GM19023 (cell line): ENCODE measurements around the gene EPHB6.

Experiments used
- ATAC-seq: cut with Tn5 transposase; IDR thresholded peaks from one replicate; pipeline ENCODE4 v1.9.1; 2021; ENCODE audit warnings: mild to moderate bottlenecking, moderate library complexity; ENCODE audit not compliant: unreplicated experiment

The EPHB6 gene

DNA sequence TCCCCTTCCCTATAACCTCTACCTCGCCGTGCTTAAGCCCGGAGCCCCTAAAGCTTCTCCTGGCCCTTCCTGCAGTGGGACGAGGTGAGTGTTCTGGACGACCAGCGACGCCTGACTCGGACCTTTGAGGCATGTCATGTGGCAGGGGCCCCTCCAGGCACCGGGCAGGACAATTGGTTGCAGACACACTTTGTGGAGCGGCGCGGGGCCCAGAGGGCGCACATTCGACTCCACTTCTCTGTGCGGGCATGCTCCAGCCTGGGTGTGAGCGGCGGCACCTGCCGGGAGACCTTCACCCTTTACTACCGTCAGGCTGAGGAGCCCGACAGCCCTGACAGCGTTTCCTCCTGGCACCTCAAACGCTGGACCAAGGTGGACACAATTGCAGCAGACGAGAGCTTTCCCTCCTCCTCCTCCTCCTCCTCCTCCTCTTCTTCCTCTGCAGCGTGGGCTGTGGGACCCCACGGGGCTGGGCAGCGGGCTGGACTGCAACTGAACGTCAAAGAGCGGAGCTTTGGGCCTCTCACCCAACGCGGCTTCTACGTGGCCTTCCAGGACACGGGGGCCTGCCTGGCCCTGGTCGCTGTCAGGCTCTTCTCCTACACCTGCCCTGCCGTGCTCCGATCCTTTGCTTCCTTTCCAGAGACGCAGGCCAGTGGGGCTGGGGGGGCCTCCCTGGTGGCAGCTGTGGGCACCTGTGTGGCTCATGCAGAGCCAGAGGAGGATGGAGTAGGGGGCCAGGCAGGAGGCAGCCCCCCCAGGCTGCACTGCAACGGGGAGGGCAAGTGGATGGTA is 9.2 kb downstream of the EPHB6 start:
- no peak for ATAC-seq

DNA sequence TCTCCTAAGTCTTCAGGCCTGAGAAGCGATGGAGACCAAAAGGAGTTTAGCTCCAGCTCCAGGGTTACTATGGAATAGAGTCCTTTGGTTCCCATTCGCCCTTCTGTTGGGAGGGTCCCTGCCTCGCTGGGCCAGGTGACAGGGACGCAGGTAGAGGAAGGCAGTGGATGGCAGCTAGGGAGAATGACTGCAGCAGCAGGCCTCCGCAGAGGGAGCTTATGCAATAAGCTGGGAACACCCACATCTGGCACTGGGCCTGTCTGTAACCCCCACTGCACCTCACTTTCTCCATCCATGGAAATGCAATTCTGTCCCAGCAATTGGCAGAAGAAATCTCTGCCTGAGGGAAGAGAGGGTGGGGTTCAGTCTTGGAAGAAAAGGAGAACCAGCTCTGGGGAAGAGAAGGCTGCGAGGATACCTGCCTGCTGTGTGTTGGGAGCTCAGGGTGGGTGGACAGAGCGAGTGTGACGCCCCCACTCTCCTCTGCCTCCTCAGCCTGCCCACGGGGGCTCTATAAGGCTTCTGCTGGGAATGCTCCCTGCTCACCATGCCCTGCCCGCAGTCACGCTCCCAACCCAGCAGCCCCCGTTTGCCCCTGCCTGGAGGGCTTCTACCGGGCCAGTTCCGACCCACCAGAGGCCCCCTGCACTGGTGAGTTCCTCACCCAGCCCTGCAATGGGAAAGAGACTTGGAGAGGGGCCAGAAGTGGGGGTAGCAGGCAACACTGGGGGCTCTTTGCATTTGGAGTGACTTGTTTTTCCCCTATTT is 10.3 kb downstream of the EPHB6 start:
- no peak for ATAC-seq

DNA sequence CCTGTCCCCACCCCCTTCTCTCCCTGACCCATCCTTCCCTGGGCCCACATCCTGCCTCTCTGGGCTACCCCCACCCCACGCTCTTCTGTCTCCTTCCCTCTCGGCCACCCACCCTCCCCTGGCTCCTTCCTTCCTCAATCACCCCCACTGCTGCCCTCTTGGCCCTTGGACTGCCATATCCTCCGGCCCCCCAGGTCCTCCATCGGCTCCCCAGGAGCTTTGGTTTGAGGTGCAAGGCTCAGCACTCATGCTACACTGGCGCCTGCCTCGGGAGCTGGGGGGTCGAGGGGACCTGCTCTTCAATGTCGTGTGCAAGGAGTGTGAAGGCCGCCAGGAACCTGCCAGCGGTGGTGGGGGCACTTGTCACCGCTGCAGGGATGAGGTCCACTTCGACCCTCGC is 10.9 kb downstream of the EPHB6 start:
- ATAC-seq = no peak

DNA sequence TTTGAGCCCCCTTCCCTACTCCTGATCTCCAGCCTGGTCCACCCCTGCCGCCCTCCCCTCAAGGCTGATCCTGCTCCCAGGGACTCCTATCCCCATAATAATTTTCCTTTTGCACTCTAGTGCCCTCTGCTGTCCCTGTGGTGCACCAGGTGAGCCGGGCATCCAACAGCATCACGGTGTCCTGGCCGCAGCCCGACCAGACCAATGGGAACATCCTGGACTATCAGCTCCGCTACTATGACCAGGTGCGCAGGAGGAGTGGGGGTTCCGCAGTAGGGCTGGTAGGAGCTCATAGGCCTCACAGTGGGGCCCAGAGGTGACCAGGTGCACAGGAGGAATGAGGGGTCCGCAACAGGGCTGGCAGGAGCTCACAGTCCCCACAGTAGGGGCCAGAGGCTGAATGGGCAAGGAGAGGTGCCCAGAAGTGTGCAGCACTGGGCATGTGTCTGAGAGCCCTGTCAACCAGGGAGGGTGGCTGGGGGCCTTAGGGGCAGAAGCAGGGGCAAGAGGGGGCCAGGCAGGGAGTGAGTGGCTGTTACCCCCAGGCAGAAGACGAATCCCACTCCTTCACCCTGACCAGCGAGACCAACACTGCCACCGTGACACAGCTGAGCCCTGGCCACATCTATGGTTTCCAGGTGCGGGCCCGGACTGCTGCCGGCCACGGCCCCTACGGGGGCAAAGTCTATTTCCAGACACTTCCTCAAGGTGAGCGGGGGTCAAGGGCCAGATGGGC is 11.7 kb downstream of the EPHB6 start:
- no peak for ATAC-seq

DNA sequence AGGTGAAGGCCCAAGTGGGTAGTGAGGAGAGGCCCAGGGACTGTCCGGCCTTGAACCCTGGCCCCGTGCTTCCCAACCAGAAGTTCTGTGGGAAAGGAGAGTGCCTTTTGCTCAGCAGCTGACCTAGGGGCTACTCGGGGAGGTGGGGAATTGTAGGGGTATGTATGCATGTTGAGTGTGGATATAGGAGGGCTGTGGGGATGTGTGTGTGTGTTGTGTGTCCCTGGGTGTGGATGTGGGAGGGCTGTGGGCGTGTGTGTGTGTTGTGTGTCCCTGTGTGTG is 12.2 kb downstream of the EPHB6 start:
- ATAC-seq = no peak

DNA sequence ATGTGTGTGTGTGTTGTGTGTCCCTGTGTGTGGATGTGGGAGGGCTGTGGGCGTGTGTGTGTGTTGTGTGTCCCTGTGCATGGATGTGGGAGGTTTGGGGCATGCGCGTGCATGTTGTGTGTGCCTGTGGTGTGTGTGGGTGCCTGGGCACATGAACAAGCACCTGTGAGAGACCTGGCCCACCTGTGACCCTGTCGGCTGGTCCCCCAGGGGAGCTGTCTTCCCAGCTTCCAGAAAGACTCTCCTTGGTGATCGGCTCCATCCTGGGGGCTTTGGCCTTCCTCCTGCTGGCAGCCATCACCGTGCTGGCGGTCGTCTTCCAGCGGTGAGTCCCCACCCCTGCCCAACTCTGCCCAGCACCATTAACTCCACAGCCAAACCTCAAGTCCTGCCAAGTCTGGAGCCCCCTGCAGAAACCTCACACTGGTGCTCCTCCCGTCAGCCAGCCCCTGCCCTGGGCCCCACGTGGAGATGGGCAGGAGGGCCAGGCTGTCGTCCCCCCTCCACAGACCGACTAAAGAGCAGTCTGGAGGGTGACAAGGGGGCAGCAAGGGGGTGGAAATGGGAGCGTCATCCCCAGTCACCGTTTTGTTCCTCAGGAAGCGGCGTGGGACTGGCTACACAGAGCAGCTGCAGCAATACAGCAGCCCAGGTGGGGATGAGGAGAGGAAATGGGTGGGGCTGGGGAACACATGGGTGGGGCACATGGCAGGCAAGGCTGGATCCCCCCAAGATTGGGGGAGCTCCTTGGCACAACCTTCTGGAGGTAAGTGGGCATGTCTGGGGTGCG is 12.7 kb downstream of the EPHB6 start:
- no peak for ATAC-seq

DNA sequence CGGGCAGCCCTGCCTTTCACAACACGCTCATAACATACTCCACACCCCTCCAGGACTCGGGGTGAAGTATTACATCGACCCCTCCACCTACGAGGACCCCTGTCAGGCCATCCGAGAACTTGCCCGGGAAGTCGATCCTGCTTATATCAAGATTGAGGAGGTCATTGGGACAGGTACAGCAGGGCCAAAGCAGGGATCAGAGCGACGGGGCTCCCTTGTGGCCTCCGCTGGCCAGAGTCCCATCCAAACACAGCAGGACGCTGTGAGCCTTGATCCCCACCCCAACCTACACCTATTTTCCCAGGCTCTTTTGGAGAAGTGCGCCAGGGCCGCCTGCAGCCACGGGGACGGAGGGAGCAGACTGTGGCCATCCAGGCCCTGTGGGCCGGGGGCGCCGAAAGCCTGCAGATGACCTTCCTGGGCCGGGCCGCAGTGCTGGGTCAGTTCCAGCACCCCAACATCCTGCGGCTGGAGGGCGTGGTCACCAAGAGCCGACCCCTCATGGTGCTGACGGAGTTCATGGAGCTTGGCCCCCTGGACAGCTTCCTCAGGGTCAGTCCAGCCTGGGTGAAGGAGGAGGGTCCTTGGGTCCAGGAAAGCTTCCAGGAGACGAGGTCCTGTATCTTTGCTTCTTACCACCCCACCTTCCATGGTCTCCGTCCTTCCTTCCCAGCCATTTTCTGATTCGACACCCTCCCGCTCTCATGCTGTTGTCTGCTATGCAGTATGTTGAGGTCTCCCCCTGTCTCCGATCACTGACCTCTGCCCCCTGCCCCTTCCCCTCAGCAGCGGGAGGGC is 13.5 kb downstream of the EPHB6 start:
- no peak for ATAC-seq

DNA sequence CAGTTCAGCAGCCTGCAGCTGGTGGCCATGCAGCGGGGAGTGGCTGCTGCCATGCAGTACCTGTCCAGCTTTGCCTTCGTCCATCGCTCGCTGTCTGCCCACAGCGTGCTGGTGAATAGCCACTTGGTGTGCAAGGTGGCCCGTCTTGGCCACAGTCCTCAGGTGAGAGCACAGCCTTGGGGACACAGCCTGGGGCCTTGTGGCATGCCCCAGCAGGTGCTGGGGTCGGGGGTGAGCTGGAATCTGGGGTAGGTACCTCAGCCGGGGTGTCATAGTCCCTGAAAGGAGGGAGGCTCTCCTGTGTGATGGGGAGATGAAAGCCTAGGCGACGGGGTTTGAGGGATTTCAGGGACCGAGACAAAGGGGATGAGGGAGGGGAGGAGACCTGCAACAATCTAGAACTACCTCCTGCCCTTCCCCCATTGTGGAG is 14.1 kb downstream of the EPHB6 start:
- ATAC-seq = no peak

DNA sequence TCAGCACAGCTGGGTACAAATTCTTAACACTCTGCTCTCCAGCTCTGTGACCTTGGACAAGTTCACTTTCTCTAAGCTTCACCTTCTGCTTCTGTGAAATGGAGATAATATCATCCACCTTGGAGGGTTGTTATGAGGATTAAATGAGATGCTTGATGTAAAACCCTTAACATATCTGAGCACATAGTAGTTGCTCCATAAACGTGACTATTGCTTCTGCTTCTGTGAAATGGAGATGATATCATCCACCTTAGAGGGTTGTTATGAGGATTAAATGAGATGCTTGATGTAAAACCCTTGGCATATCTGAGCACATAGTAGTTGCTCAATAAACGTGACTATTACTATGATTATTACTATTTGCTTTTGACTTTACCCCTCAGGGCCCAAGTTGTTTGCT is 14.6 kb downstream of the EPHB6 start:
- no peak for ATAC-seq

DNA sequence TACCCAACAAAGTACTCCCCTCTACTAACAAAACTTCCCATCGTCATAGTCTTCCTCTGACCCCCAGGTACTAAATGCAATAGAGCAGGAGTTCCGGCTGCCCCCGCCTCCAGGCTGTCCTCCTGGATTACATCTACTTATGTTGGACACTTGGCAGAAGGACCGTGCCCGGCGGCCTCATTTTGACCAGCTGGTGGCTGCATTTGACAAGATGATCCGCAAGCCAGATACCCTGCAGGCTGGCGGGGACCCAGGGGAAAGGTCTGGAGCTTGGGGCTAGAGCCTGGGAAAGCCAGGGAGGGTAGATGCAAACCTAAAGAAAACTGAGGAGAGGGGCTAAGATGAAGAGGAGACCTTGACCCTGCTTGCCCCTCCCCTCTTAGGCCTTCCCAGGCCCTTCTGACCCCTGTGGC is 15.3 kb downstream of the EPHB6 start:
- no peak for ATAC-seq

DNA sequence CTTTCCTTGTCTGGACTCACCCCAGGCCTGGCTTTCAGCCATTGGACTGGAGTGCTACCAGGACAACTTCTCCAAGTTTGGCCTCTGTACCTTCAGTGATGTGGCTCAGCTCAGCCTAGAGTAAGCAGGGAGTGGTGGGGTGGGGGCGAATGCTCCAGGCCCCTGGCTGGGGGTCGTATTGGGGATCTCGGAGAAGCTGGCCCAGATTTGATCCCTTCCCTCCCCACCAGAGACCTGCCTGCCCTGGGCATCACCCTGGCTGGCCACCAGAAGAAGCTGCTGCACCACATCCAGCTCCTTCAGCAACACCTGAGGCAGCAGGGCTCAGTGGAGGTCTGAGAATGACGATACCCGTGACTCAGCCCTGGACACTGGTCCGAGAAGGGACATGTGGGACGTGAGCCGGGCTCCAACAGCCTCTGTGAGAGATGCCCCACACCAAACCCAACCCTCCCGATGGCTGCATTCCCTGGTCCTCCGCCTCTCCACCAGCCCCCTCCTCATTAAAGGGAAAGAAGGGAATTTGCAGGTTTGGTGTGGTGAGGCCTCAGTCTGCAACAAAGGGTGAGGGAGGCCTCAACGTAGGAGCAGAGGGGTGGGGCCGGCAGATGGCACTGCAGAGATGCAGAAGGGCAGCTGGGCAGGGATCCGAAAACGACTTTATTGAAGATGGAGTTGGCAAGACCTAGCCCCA is 15.8 kb downstream of the EPHB6 start:
- ATAC-seq = no peak

DNA sequence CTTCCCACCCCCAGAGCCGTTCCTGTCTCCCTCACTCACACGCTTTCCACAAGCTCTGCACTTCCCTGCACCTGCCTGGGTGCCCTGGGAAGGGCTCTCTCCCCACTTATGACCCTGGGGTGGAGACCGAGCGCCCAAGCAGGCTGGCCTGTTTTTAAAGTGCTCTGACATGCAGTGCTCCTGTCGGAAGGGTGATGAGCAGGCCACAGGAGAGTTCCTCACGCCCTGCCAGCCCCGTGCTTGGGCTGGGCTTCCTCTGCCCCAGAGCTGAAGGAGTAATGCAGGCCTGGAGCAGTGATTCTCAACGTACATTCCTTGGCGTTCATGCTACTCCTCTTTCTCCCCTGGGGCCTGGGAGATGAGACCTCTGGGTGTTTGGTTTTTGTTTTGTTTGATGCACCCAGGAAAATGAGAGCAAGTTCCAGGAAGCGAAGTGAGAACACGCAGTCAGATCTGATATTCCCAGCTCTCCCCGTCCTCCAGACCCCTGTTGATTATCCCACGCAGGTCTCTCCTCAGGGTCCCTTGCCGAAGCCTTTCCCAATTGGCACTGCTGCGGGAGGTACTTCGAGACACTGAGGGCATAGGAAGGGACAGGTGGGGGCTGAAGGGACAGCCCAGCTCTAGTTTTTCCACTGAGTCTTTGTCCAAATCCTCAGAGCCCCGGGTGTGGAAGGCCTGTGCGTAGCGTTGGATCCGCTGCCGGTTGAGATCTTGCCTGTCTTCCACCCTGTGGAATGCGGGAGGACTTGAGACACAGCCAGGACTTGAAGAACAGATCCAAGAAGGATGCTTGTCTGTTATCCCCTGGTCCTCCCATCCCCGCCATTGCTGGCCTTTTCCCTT is 16.6 kb downstream of the EPHB6 start:
- no peak for ATAC-seq

DNA sequence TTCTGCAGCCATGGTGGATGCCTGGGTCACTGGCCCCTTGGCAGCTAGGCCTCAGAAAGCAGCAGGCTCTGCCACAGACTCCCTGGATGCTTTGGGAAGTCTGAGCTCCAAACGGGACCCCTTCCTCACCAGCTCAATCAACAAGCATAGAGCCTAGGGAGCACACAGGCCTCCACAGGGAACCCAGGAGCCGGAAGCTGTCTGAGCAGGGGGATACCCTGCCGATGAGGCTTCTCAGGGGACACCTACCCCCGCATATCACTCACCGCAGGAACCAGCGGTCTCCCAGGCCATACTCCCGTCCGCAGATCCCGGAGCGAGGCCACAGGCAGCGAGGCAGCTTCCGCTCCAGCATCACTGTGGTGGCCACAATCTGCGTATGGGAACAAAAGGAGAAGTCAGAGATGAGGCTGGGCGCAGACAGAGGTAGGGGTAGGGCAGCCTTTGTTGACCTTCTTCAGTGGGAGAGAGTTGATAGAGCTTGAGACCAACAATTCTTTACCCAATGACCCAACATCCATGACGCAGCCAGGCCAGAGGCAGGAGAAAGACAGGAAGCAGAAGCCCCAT is 17.3 kb downstream of the EPHB6 start:
- ATAC-seq = no peak

DNA sequence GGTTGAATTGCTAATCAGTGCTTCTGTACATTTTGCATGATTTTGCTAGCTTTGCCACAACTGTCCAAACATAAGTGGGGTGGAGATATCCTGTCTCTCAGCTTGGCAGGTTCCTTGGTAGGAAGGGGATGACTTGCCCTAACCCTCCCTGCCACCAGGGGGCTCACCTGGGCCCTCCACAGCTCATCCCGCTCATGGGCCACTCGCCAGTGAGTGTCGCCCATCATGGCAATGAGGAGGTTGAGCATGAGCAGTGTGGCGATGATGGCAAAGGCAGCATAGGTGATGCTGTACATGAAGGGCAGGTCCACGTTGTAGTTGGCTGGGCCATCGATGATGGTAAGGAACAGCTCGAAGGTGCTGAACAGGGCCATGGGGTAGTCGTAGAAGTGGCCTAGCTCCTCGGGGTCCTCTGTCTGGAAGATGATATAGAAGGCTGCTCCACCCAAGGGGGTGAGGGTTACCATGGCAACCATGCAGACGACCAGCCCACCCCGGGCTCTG is 18.5 kb downstream of the EPHB6 start:
- ATAC-seq = peak; percentile 63

DNA sequence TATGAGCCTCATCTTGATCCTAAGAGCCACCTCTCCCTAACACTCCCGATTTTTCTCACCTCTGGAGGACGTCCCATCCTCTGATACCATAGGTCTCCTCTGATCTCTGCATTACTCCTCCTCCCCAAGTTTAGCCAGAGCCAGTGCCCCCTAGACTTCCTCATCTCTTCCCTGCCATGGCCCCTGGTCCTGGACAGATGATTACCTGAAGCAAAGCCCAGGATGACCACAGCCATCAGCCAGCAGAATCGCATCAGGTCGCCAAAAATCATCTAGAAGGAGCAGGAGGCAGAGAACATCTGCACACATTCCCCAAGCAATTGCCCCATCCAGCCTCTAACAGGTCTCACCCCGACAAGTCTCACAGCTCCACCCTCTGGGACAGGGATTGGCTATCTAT is 19.0 kb downstream of the EPHB6 start:
- no peak for ATAC-seq

DNA sequence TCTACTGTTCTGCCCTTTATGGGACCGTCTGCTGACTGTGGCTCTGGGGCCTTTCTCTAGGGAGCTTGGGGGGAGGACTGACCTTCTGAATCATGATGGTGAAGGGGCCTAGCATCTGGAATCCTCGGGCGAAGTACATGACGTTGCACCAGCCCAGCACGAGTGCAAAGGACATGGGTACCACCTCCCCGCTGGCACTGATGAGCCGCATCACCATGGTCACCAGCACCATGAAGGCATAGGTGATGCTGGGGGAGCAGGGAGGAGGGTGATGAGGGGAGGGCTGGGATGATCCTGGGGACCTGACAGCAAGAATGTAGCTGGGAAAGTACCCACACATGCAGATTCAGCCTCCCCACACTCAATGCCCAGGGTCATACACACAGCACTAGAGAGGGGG is 19.5 kb downstream of the EPHB6 start:
- no peak for ATAC-seq

DNA sequence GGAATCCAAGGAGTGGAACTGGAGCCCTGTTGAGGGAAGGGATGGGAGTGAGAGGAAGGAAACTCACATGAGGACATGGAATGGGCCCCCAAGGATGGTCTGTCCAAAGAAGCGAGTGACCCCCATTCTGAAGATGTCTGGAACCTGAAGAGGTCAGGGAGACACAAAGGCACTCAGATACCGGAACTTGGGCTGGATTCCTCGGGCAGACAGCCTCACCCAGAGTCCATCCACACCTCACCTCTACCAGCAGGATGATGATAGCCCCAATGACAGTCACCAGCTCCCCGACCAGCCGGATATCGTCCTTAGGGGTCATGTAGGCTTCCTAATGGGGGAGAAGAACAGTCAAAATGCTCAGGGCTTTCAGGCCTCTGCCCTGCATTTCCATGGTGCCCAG is 20.0 kb downstream of the EPHB6 start:
- ATAC-seq = no peak

DNA sequence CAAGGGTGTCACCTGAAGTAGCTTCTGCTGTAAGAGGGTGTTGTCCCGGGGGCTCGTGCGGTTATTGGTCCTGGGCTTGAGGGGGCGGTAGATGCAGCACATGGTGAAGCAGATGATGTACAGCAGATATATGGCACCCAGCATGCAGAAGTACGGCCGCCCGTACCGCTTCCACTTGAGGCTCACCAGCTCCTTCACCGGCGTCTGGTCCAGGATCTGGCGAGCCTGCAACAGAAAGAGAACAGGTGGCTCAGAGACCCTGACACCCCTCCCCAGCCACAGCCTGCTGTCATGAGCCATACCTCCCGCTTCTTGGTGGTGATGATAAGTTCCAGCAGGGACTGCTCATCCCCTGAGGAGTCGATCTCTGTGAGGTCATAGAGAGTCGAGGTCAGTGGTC is 20.6 kb downstream of the EPHB6 start:
- ATAC-seq = no peak
